A549 (cell line): ENCODE data around the gene SLC25A4. TPM values are rescaled to one million over a fixed set of nuclear protein-coding genes. Genes with fewer than 3 reads are reported as not detected.

Source experiments
- ATAC-seq, 2 experiments: fragments of 200-7000 bp in 1 of 2; fragments of >200 bp in 1 of 2; cut with Nextera tagmentation in 1 of 2; cut with Tn5 transposase in 1 of 2; 3 replicates each; pipeline versions ENCODE4 v1.8.0 to v1.9.1; 2018 to 2020; ENCODE audit warnings: mild to moderate bottlenecking in 1 of 2, moderate library complexity in 1 of 2
- CTCF ChIA-PET: fragments of 300-600 bp; sonication (Branson Sonifier 250); formaldehyde crosslinking; extraction: SDS; loops from one replicate; lab custom pipeline; 2021; ENCODE audit warnings: antibody characterized with exemption, inconsistent platforms; lab: Yijun Ruan, JAX
- POLR2A ChIA-PET: fragments of 350-600 bp; formaldehyde crosslinking; extraction: SDS; loops from one replicate; lab custom pipeline; 2021; ENCODE audit warnings: antibody characterized with exemption, inconsistent platforms; lab: Yijun Ruan, JAX
- DNase-seq, 2 experiments: peaks; one replicate each; pipeline versions ENCODE4 v3.0.0 to v3.0.0-alpha.2; 2011 to 2016; ENCODE audit warnings: low read depth in 1 of 2, low spot score in 1 of 2
- FAIRE-seq: peaks from 2 replicates; lab custom pipeline; 2011; peaks lifted over from hg19 to GRCh38; lab: Jason Lieb, UNC
- H3K27ac ChIP-seq, 2 experiments: fragments of >200 bp; sonication (Bioruptor Twin); formaldehyde crosslinking; 3 replicates each; pipeline ENCODE4 v1.5.1; 2016 to 2017
- H3K4me1 ChIP-seq: fragments of >200 bp; sonication (Bioruptor Twin); formaldehyde crosslinking; 3 replicates; pipeline ENCODE4 v1.6.1; 2016
- H3K4me2 ChIP-seq: fragments of >200 bp; sonication (Bioruptor Twin); formaldehyde crosslinking; 3 replicates; pipeline ENCODE4 v1.6.1; 2016
- H3K4me3 ChIP-seq: fragments of >200 bp; sonication (Bioruptor Twin); formaldehyde crosslinking; 3 replicates; pipeline ENCODE4 v1.5.1; 2016
- H3K9me3 ChIP-seq: fragments of >200 bp; sonication (Bioruptor Twin); formaldehyde crosslinking; 3 replicates; pipeline ENCODE4 v1.6.1; 2016
- CBX8 ChIP-seq: fragments of 200-600 bp; sonication (generic); IDR thresholded peaks from 2 replicates; pipeline ENCODE4 v1.6.1; 2016
- CTCF ChIP-seq: fragments of >200 bp; sonication (Bioruptor Twin); formaldehyde crosslinking; IDR thresholded peaks from 3 replicates; pipeline ENCODE4 v1.5.1; 2016
- EHF ChIP-seq: fragments of 250-450 bp; sonication (Bioruptor Pico); IDR thresholded peaks from 2 replicates; pipeline ENCODE4 v1.5.0; 2020; ENCODE audit warnings: mild to moderate bottlenecking
- EHMT2 ChIP-seq: fragments of 200-600 bp; sonication (generic); IDR thresholded peaks from 2 replicates; pipeline ENCODE4 v1.6.1; 2016; ENCODE audit warnings: antibody characterized with exemption, low read depth, mild to moderate bottlenecking, moderate library complexity
- HOXB5 ChIP-seq: fragments of 250-450 bp; sonication (Bioruptor Pico); IDR thresholded peaks from 2 replicates; pipeline ENCODE4 v1.5.0; 2020; ENCODE audit warnings: mild to moderate bottlenecking, moderate library complexity
- MAFK ChIP-seq: fragments of 450-650 bp; IDR thresholded peaks from 2 replicates; pipeline ENCODE4 v1.6.1; 2014; ENCODE audit not compliant: partially characterized antibody
- MYC ChIP-seq: IDR thresholded peaks from 2 replicates; pipeline ENCODE4 v1.6.1; 2012; ENCODE audit warnings: mild to moderate bottlenecking, inconsistent platforms, low read length, improper control_type of control experiment, borderline replicate concordance
- REST ChIP-seq: fragments of 200-600 bp; sonication (generic); IDR thresholded peaks from 2 replicates; pipeline ENCODE4 v1.6.1; 2016; ENCODE audit warnings: antibody characterized with exemption, mild to moderate bottlenecking, moderate library complexity
- RNF2 ChIP-seq: fragments of 200-600 bp; sonication (generic); IDR thresholded peaks from 2 replicates; pipeline ENCODE4 v1.6.1; 2016; ENCODE audit warnings: low read depth, mild to moderate bottlenecking, antibody characterized with exemption, moderate library complexity, borderline replicate concordance
- SMC3 ChIP-seq: fragments of >200 bp; sonication (Bioruptor Twin); formaldehyde crosslinking; IDR thresholded peaks from 3 replicates; pipeline ENCODE4 v1.6.1; 2018; ENCODE audit warnings: inconsistent platforms
- USF2 ChIP-seq: fragments of 450-650 bp; IDR thresholded peaks from 2 replicates; pipeline ENCODE4 v1.6.1; 2014; ENCODE audit warnings: antibody characterized with exemption
- ZSCAN20 ChIP-seq: fragments of 250-450 bp; sonication (Bioruptor Pico); IDR thresholded peaks from 2 replicates; pipeline ENCODE4 v1.8.0; 2022; ENCODE audit warnings: mild to moderate bottlenecking, moderate library complexity
- whole genome bisulfite sequencing: methylation state at CpG from one replicate; pipeline ENCODE4 v1.1.6; 2017; ENCODE audit errors: missing lambda C conversion rate; 5-methylcytosine and 5-hydroxymethylcytosine counted together
- polyA plus RNA-seq, 4 experiments: library from polyadenylated mRNA; depleted of rRNA in 3 of 4; stranded (reverse); fragments of >200 nt; fragmentation: RNase III in 1 of 4; extraction: RNeasy Plus Mini Kit Qiagen cat#74134 plus additional on column Dnase treatment in 1 of 4; gene quantifications; 2 replicates in 3 of 4; 3 replicates in 1 of 4; pipeline ENCODE4 v1.2.3, GENCODE V29; 2011 to 2017

The SLC25A4 gene
- polyA plus RNA-seq, 2 of the 4 experiments (the other 2 are of a cell fraction), result 15.4 to 16.9 TPM

GRCh38 chr4:185190306-185190856 lies 47.3 kb downstream of the SLC25A4 start (continued):
- no peak for TF ChIP-seq CTCF
- no peak for TF ChIP-seq SMC3
- no peak for TF ChIP-seq CBX8
- no peak for TF ChIP-seq ZSCAN20 (CRISPR knock-in tag)
- TF ChIP-seq USF2, result no peak

- TF ChIP-seq HOXB5 (CRISPR knock-in tag) (no peak), ZSCAN20 (CRISPR knock-in tag) (no peak), RNF2 (no peak), REST (no peak)
- H3K27ac ChIP-seq, result no peak overlapping the region
- WGBS, result 89% methylated on average over 1 of the region's 1 CpG
- H3K9me3 ChIP-seq, result no peaks in the 10 kb centered on the region
- no peak overlapping the region for H3K4me3 ChIP-seq
- DNase-seq (no peak), ATAC-seq (no peak), FAIRE-seq (no peak)
- CTCF ChIA-PET, result interaction anchor here (2.7 kb wide), 1 partner anchor 8 kb away, joined by 11 read pairs; no protein-coding TSS in a partner anchor
- H3K4me2 ChIP-seq, result no peak overlapping the region
- peaks cover 6% of the 10 kb centered on the region; the same call in 2 of the 3 replicates for H3K4me1 ChIP-seq
- POLR2A ChIA-PET, result interaction anchor here (0.6 kb wide), 1 partner anchor 83 kb away, joined by 3 read pairs; no protein-coding TSS in a partner anchor
Measured at GRCh38 chr4:185192059-185192458, 49.0 kb downstream of the SLC25A4 start.

GRCh38 chr4:185194924-185195888 lies 52.1 kb downstream of the SLC25A4 start:
- Histone ChIP-seq H3K9me3 (no peaks in the 10 kb centered on the region), H3K27ac (no peak overlapping the region), H3K4me2 (no peak overlapping the region)
- CTCF ChIA-PET, result interaction anchor here (1.9 to 2.7 kb wide), 2 partner anchors 11 kb away, joined by 8 to 11 read pairs; no protein-coding TSS in a partner anchor
- TF ChIP-seq EHMT2 (no peak), EHF (CRISPR knock-in tag) (no peak), MYC (no peak), USF2 (no peak), MAFK (peak; percentile 20)
- TF ChIP-seq, all 56 proteins: peak for 1
- POLR2A ChIA-PET, result no interaction called here
- 82% methylated on average over 9 of the region's 9 CpGs for WGBS
- DNase-seq (no peak), ATAC-seq (no peak), FAIRE-seq (no peak)
- Histone ChIP-seq H3K4me3 (no peak overlapping the region), H3K4me1 (peaks cover 6% of the 10 kb centered on the region; the same call in 2 of the 3 replicates)
